ENCODE results near the gene TMEM221.
A peak's percentile ranks its signal among the peaks of the same experiment; 100 is the strongest.

Gene TMEM221

DNA sequence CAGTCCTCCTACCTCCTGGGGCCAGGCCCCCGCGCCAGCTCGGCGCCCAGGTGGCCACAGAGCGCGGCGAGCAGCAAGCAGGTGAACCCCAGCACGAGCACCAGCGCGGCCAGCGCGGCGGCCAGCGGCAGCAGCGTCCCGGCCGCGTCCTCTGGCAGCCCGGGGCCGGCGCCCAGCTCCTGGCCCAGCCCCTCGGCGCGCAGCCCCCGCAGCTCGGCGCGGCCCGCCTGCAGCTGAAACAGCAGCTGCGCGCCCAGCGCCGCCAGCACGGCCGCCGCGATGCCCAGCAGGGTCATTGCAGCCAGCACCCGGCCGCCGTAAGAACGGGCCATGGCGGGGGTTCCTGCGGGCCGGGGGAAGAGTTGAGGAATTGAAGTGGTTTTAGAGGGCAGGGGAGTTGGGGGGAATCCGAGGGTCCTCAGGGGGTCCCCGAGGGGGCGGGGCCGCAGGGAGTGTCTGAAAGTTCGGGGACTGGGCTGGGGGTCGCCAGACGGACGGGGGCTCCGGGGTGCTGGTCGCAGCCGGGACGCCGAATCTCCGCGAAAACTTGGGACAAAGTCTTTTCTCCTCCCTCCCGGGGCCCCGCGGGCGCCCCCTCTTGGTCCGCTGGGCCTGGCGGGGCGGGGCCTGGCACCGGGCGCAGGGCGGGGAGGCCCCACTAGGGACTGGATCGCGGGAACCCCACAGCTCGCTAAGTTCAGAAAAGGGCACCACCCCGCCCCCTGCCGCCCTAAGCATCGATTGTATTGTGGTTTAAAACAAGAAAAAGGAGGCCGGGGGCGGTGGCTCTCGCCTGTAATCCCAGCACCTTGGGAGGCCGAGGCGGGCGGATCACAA lies at the start of gene TMEM221:
Gene TMEM221, minus strand, starts transcription at position 538 of the 837 bp plus-strand sequence. Its CDS starts 206 bp downstream, at position 332.
- no peak within 1 kb of the TSS for H3K27ac ChIP-seq
- DNase-seq (ENCODE audit: low read depth, low spot score) = no peak

DNA sequence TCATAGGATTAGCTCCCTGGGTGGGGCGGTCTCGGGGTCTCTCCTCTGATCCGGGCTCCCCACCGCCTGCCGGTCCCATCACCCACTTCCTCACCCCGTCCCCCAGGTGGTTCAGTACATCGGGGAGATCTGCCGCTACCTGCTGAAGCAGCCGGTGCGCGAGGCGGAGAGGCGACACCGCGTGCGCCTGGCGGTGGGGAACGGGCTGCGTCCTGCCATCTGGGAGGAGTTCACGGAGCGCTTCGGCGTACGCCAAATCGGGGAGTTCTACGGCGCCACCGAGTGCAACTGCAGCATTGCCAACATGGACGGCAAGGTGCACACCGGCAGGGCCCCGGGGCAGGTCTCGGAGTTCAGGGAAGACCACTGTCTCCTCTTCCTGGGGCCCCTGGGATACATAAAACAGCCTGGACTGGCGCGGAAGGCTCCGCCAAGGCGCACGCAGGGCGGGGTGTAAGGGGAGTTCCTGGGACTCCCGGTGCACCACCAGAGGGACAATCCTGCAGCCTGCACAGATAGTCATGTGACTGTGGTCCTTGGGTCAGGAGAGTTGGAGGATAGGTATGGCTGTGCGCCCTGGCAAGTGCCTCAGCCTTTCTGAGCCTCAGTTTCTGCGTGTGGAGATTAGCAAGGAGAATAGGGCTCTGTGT lies 48.8 kb upstream of the TMEM221 start:
- no peak overlapping the region for H3K27ac ChIP-seq
- DNase-seq (ENCODE audit: low read depth, low spot score) = no peak

DNA sequence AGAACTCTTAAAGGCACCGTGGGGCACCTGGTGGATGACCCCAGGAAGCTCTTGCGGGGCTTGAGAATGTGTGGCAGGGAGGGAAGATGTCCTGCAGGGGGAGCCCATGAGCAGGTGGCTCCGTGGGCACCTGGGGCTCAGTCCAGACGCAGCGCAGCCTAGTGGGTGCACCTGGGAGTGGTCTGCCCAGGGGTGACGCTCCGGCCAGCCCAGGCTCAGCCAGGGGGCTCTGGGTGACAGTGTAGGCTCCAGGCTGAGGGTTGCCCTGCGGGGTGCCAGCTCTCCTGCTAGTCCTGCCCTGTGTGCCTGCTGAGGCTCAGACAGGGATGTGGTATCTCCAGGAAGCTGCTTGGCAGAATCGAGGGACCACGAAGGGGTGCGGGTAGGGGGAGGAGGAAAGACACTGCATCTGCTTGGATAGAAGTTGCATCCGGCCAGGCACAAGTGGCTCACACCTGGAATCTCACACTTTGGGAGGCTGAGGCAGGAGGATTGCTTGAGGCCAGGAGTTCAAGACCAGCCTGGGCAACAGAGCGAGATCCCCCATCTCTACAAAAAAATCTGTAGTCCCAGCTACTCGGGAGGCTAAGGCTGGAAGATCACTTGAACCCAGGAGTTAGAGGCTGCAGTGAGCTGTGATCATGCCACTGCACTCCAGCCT lies 48.0 kb upstream of the TMEM221 start:
- no peak for DNase-seq (ENCODE audit: low read depth, low spot score)
- H3K27ac ChIP-seq = no peak overlapping the region

DNA sequence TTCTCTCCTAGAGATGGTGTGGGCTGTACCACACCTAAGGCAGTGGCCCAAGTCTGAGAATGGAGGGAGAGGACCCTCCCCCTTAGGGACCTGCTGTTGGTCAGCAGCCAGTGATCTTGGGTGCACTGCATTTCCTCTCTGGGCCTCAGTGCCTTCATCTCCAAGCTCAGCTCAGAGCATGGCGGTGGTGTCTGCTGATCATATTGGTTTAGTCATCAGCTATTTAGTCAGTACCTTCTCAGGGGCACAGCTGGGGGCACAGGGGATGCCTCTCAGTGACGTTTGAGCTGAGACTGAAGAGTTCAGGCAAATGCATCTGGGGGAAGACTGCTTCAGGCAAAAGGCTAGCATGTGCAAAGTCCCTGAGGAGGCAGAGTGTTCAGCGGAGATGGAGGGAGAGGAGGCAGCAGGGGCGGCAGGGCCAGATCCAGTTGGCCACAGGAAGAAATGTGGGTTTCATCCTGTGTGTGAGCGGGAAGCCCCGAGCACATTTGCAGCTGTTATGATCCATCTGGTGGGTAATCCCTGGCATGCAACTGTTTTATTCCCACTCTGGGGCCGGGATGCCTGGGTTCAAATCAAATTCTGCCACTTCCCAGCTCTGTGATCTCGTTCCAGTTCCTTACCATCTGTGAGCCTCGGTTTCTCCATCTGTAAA lies 47.3 kb upstream of the TMEM221 start:
- H3K27ac ChIP-seq = no peak overlapping the region
- DNase-seq (ENCODE audit: low read depth, low spot score) = no peak

DNA sequence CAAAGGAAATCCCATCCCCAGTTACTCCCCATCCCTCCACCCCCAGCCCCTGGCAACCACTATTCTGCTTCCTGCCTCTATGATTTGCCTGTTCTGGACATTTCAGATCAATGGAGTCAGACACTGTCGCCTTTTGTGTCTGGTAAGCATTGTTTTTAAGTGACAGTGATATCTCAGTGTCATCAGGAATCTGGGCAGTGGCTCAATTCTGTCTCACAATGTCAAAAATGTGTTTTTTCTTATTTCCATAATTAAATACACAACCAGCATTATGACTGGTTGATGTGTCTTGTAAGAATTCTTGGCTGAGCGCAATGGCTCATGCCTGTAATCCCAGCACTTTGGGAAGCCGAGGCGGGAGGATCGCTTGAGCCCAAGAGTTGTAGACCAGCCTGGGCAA lies 42.8 kb upstream of the TMEM221 start:
- no peak for DNase-seq (ENCODE audit: low read depth, low spot score)
- no peak overlapping the region for H3K27ac ChIP-seq

DNA sequence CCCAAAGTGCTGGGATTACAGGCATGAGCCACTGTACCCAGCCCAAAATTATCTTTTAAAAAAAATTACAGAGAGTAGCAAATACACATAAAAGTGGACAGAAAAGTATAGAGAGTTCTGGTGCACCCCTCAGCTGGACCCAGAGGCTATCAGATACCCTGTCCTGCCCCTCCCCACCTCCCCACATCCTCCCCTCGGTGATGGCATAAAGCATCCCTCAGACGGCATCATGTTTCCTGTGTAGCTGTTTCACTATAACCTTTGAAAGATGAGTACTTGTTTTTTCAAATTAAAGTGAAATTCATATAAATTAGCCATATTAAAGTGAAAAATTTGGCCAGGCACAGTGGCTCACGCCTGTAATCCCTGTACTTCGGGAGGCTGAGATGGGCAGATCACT lies 41.9 kb upstream of the TMEM221 start:
- DNase-seq (ENCODE audit: low read depth, low spot score) = no peak
- no peak overlapping the region for H3K27ac ChIP-seq

DNA sequence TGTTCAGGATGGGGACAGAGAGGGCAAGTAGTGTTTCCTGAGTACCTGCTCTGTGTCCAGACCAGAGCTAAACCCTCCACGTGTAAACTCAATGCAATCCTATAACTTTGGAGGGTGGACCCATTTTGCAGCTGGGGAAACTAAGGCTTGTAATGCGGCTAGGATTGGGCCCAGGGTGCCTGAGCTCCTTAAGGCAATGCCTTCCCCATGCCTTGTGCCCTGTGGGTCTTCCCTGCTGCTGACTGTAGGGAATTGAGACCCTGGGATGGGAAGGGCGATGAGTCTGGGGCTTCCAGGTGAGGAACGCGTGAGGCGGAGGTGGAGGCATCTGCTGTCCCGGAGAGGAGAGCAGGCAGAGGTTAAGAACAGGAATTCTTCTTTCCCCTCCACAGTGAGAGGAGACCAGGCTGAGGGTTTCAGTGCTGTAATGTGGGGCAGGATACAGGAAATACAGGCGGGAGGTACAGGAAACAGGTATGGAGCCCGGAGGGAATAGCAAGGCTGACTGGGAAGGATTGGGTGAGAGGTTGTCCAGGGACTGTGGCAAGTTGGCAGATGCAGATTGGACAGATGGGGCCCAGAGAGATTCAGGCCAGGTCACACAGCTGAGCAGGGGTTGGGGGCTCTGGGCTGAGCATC lies 41.0 kb upstream of the TMEM221 start:
- DNase-seq (ENCODE audit: low read depth, low spot score) = no peak
- H3K27ac ChIP-seq = no peak overlapping the region

DNA sequence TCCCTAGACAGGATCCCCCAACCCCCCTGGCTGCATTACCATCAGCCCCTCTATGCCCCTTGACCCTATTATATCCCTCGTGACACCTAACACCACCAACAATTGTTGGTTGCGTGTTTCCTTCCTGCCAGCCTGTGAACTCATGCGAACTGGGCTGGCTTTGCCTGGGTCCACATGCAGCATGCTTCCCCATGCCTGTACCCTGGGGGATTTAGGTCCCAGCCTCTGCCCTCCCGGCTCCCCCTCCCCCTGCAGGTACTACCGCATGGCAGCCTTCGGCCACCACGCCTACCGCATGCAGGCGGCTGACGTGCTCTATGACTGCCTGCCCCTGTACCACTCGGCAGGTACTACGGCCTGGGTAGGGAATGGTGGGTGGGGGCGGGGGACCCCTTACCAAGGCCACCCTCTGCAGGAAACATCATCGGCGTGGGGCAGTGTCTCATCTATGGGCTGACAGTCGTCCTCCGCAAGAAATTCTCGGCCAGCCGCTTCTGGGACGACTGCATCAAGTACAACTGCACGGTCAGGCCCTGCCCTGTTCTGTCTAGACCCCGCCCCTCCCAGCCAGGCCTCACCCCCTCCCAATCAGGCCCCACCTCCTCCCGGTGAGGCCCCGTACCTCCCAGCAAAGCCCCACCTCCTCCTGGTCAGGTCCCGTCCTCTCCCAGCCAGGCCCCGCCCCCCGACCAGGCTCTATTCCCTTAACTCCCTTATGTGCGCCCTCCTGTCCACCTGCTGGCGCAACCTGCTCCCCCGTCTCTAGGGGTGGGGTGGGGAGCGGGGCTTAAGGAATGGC lies 40.3 kb upstream of the TMEM221 start:
- no peak for DNase-seq (ENCODE audit: low read depth, low spot score)
- H3K27ac ChIP-seq = no peak overlapping the region

DNA sequence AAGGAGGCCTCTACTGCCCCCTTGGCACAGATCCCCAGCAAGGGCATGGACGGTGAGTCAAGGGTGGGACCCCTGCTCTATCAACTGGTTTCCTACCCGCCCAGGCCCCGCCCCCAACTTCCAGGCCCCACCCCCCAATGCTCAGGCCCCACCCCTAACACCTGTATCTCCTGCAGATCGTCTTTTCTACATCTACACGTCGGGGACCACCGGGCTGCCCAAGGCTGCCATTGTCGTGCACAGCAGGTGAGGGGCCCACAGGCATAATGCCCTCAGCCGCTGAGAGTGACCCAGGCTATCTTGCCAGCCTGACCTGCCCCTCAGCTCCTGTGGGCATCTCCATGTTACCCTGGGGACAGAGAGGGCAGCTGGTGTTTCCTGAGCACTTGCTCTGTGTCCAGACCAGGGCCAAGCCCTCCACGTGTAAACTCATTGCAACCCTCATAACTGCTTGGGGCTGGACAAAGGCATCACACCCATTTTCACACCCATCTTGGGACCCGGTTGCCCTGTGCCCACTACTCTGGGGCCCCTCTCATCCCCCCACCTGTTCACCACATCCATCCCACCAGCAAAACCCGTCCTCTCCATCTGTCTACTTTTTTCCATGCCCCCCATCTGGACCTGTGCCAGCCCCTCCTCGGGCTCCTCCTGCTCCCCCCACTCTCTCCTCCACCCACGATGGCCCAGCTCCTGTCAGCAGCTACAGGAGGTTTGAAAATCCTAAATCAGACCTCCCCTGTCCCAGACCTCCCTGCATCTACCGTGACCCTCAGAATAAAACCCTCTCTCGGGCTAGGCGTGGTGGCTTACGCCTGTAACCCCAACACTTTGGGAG lies 39.0 kb upstream of the TMEM221 start:
- DNase-seq (ENCODE audit: low read depth, low spot score) = no peak
- no peak overlapping the region for H3K27ac ChIP-seq

DNA sequence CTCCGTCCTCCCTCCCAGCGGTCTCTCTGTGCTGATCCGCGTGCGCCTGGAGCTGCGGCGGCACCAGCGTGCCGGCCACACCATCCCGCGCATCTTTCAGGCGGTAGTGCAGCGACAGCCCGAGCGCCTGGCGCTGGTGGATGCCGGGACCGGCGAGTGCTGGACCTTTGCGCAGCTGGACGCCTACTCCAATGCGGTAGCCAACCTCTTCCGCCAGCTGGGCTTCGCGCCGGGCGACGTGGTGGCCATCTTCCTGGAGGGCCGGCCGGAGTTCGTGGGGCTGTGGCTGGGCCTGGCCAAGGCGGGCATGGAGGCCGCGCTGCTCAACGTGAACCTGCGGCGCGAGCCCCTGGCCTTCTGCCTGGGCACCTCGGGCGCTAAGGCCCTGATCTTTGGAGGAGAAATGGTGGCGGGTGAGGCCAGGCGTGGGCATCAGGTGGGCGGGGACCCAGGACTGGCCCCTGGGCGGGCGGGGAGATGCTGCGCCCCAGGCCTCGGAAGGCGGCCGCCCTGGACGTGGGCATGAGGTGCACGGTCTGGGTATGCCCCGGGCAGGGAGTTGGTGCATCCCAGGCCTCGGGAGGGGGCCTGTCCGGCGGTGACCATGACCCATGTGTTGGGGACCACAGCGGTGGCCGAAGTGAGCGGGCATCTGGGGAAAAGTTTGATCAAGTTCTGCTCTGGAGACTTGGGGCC lies 38.2 kb upstream of the TMEM221 start:
- H3K27ac ChIP-seq = no peak overlapping the region
- no peak for DNase-seq (ENCODE audit: low read depth, low spot score)

DNA sequence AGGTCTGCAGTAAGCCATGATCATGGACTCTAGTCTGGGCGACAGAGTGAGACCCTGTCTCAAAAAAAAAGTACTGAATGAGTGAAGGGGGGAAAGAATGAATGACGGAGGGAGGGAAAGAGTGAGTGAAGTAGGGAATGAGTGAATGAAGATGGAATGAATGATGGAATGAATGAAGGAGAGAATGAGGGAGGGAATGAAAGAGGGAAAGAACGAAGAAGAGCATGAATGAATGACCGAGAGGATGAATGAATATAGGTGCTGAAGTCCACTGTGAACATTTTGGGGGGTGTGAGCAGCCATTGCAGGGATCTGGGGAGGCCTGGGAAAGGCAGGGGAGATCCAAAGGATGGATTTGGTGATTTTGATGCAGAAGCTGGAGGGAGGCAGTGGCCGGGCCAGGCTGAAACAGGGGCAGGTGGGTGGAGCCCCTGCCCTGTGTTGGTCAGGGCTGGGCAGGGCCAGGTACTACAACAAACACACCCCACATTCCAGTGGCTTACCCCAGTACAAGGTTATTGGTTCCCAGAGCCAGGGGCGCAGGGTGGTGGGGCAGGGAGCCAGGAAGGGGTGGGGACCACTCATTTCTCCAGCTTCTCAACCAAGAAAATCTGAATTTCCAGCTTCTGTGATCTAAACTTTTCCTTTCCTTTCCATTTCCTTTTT lies 36.2 kb upstream of the TMEM221 start:
- H3K27ac ChIP-seq = no peak overlapping the region
- no peak for DNase-seq (ENCODE audit: low read depth, low spot score)

DNA sequence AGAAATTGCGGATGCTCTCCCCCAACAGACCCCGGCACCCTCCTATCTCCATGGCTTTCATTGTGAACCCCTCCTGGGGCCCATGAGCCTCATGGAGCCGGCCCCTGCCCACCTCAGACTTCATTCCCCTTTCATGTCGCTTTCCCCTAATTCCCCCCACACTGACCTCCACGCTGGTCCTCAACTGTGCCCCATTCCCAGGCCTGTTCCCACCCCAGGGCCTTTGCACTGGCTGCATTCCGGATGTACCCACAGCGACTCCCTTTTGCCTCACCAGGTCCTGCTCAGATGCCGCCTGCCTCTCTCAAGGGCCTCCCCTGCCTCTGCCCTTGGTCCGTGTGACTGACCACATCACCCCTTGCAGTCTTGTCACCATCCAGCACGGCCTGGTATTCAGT lies 35.1 kb upstream of the TMEM221 start:
- no peak for DNase-seq (ENCODE audit: low read depth, low spot score)
- no peak overlapping the region for H3K27ac ChIP-seq

DNA sequence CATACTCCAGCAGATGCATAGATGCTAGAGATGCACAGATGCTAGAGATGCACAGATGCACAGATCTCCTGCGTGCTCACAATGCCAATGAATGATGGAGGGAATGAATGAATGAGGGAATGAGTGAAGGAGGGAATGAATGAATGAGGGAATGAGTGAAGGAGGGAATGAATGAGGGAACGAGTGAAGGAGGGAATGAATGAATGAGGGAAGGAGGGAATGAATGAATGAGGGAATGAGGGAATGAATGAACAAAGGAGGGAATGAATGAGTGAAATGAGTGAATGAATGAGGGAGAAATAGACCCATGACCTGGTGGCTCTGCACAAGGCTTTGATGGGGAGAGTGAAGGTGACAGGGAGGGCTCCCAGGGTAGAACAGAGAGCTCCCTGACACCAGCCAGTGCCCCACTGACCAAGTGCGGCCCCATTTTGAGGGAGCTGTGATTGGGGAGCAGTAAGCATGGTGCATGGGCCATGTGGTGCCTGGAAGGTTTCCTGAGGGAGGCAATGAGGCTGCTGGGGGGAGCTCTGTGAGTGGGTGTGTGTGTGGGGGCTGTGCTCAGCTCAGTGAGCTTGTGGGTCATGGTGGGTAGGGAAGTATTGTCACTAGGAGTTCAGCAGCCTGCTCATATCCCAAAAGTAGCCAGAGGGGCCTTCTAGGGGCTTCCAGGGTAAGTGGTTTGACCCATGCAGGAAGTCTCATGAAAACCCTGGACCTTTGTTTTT lies 34.6 kb upstream of the TMEM221 start:
- H3K27ac ChIP-seq = no peak overlapping the region
- DNase-seq (ENCODE audit: low read depth, low spot score) = no peak

DNA sequence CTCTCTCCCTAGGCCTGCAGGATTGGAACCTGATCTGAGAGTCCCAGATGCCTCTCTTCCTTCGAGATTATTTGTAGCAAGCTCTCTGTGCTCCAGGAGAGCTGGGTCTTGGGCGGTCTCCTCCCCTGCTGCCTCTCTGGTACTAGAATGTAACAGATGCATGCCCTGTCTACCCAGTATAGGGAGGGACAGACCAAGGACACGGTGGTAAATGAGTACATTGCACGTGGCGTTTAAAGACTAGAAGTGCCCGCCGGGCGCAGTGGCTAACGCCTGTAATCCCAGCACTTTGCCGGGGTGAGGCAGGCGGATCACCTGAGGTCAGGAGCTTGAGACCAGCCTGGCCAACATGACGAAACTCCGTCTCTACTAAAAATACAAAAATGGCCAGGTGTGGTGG lies 33.5 kb upstream of the TMEM221 start:
- H3K27ac ChIP-seq = no peak overlapping the region
- DNase-seq (ENCODE audit: low read depth, low spot score) = no peak

DNA sequence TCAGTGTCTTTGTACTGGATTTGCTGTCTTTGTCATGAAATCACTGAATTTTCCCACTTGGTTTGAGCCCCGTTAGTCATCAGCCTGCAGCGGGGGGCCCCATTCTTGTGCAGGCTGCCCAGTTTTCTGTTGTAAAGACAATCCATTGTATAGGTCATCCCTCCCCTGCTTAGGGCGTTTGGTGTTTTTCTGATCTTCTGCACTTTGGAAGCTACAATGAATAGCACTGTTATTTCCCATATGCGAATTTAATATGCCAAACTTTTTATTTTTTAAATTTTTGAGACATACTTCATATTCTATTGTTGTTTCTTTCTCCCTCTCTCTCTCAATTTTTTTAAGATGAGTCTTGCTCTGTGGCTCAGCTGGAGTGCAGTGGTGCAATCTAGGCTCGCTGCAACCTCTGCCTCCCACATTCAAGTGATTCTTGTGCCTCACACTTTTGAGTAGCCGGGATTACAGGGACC lies 30.9 kb upstream of the TMEM221 start:
- no peak for DNase-seq (ENCODE audit: low read depth, low spot score)
- peak overlapping the region; percentile 42 for H3K27ac ChIP-seq

DNA sequence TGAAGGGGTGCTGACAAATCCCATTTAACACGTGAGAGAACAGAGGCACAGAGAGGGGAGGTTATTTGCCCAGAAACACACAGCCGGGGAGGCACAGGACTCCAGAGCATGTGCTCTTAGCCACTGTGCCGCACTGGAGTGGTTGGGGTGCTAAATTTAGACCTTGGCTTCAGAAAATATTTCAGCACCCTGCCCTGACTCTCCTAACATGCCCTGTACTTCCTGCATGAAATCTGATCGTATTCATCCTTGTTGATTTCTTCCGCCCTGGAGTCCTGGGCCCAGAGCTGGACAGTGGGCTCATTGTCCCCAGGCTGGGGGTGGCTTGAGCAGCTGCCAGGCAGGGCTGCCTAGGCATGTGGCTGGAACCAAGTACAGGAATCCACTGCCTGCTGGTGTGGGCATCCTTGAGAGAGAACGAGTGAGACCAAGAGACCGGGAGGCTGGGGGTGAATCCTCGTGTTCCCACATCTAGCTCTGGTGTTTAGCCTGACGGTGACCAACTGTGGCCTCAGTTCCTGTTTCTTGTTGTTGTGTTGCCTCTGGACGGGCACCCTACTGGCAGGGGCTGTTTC lies 27.2 kb upstream of the TMEM221 start:
- H3K27ac ChIP-seq = peak overlapping the region; percentile 58
- DNase-seq (ENCODE audit: low read depth, low spot score) = peak; percentile 26
